GM19467 (cell line): Measurements from ENCODE around the gene FKBP5.
"Not testable (repeated sequence)": the region's sequence is repeated elsewhere in the genome, so short reads cannot be mapped to it uniquely, and the experiment has no call there.

Experiments
- ATAC-seq: cut with Tn5 transposase; IDR thresholded peaks from one replicate; pipeline ENCODE4 v1.9.1; 2021; ENCODE audit warnings: mild to moderate bottlenecking, moderate library complexity; ENCODE audit not compliant: unreplicated experiment

FKBP5 gene

GRCh38 chr6:35688605-35689322 lies at the start of gene FKBP5:
TSS of gene FKBP5 (minus strand) at chr6:35688915. CDS start at chr6:35642824, 46,091 bp downstream.
- ATAC-seq: peak; percentile 82

GRCh38 chr6:35737413-35738211 lies 48.9 kb upstream of the FKBP5 start:
- ATAC-seq: no peak

- ATAC-seq: no peak
Observed at GRCh38 chr6:35736982-35737412, 48.3 kb upstream of the FKBP5 start, which contains the start of gene ARMC12. TSS of gene ARMC12 (plus strand) at chr6:35737032. CDS start at chr6:35737109, 77 bp downstream.

- no peak for ATAC-seq
Observed at GRCh38 chr6:35736253-35736894, 47.7 kb upstream of the FKBP5 start.

- no peak for ATAC-seq
Observed at GRCh38 chr6:35735452-35735851, 46.7 kb upstream of the FKBP5 start.

GRCh38 chr6:35734319-35734718 lies 45.6 kb upstream of the FKBP5 start:
- ATAC-seq: not testable (repeated sequence)

GRCh38 chr6:35733633-35734032 lies 44.9 kb upstream of the FKBP5 start:
- ATAC-seq: no peak

- ATAC-seq: peak; percentile 50
Observed at GRCh38 chr6:35731736-35732532, 43.2 kb upstream of the FKBP5 start.

GRCh38 chr6:35731414-35731735 lies 42.7 kb upstream of the FKBP5 start:
- peak; percentile 37 for ATAC-seq

- ATAC-seq: no peak
Observed at GRCh38 chr6:35730745-35731413, 42.2 kb upstream of the FKBP5 start.

GRCh38 chr6:35729722-35730121 lies 41.0 kb upstream of the FKBP5 start:
- ATAC-seq: no peak

GRCh38 chr6:35728683-35729678 lies 40.3 kb upstream of the FKBP5 start:
- no peak for ATAC-seq

- ATAC-seq: peak; percentile 38
Observed at GRCh38 chr6:35727935-35728682, 39.4 kb upstream of the FKBP5 start.

GRCh38 chr6:35727231-35727934 lies 38.7 kb upstream of the FKBP5 start:
- peak; percentile 7 for ATAC-seq

- no peak for ATAC-seq
Observed at GRCh38 chr6:35725721-35726438, 37.2 kb upstream of the FKBP5 start.

- no peak for ATAC-seq
Observed at GRCh38 chr6:35725081-35725708, 36.5 kb upstream of the FKBP5 start.

GRCh38 chr6:35724471-35724870 lies 35.8 kb upstream of the FKBP5 start:
- ATAC-seq: no peak
